GM23338 (cell line): Measurements from ENCODE around the gene HEXB. TPM values are rescaled to one million over a fixed set of nuclear protein-coding genes. Genes with fewer than 3 reads are reported as not detected.

ENCODE experiments used
- ATAC-seq: fragments of 200-7000 bp; cut with Tn5 transposase; 3 replicates; pipeline ENCODE4 v1.9.1; 2020
- DNase-seq: peaks from one replicate; pipeline ENCODE4 v3.0.0-alpha.2; 2015; ENCODE audit warnings: low spot score
- H2AFZ ChIP-seq: fragments of 200-600 bp; sonication (generic); 2 replicates; pipeline ENCODE4 v1.8.0; 2016; ENCODE audit warnings: antibody characterized with exemption, mild to moderate bottlenecking, moderate library complexity
- H3F3A ChIP-seq: fragments of 200-600 bp; sonication (generic); replicated peaks from 2 replicates; pipeline ENCODE4 v1.8.0; 2017; ENCODE audit warnings: antibody characterized with exemption, mixed run types, low read depth
- H3K27ac ChIP-seq: fragments of 200-600 bp; sonication (generic); 2 replicates; pipeline ENCODE4 v1.6.1; 2016; ENCODE audit warnings: low read depth
- H3K27me3 ChIP-seq: fragments of 200-600 bp; sonication (generic); 2 replicates; pipeline ENCODE4 v1.8.0; 2016; ENCODE audit warnings: mild to moderate bottlenecking, mixed run types, moderate library complexity; ENCODE audit not compliant: insufficient read depth
- H3K36me3 ChIP-seq: fragments of 200-600 bp; sonication (generic); 2 replicates; pipeline ENCODE4 v1.8.0; 2016; ENCODE audit warnings: mild to moderate bottlenecking; ENCODE audit not compliant: insufficient read depth
- H3K4me1 ChIP-seq: fragments of 200-600 bp; sonication (generic); 2 replicates; pipeline ENCODE4 v1.8.0; 2016; ENCODE audit warnings: mild to moderate bottlenecking, moderate library complexity; ENCODE audit not compliant: insufficient read depth
- H3K4me2 ChIP-seq: fragments of 200-600 bp; sonication (generic); 2 replicates; pipeline ENCODE4 v1.7.1; 2017; ENCODE audit warnings: mixed run types
- H3K4me3 ChIP-seq: fragments of 200-600 bp; sonication (generic); 2 replicates; pipeline ENCODE4 v1.6.1; 2016; ENCODE audit warnings: mixed run types
- H3K79me2 ChIP-seq: fragments of 200-600 bp; sonication (generic); replicated peaks from 2 replicates; pipeline ENCODE4 v1.8.0; 2017; ENCODE audit warnings: mild to moderate bottlenecking; ENCODE audit not compliant: insufficient read depth
- H3K9me2 ChIP-seq: fragments of 200-600 bp; sonication (generic); 2 replicates; pipeline ENCODE4 v1.8.0; 2017; ENCODE audit not compliant: insufficient read depth
- H4K20me1 ChIP-seq: fragments of 200-600 bp; sonication (generic); replicated peaks from 2 replicates; pipeline ENCODE4 v1.8.0; 2017; ENCODE audit warnings: mild to moderate bottlenecking; ENCODE audit not compliant: insufficient read depth
- H3K27ac Mint-ChIP-seq: 2 replicates; pipeline ENCODE4 v1.8.0; 2020; ENCODE audit warnings: inconsistent platforms, mild to moderate bottlenecking, moderate library complexity, mixed read lengths
- H3K27me3 Mint-ChIP-seq: 3 replicates; pipeline ENCODE4 v1.8.0; 2022; ENCODE audit warnings: low read depth, mild to moderate bottlenecking, moderate library complexity, mixed read lengths, inconsistent platforms; ENCODE audit not compliant: insufficient read depth, poor library complexity
- H3K36me3 Mint-ChIP-seq: 3 replicates; pipeline ENCODE4 v1.8.0; 2021; ENCODE audit warnings: low read depth, mild to moderate bottlenecking, inconsistent platforms, moderate library complexity, mixed read lengths
- H3K4me1 Mint-ChIP-seq: 3 replicates; pipeline ENCODE4 v1.8.0; 2020; ENCODE audit warnings: mild to moderate bottlenecking, inconsistent platforms, mixed read lengths
- H3K4me3 Mint-ChIP-seq: 3 replicates; pipeline ENCODE4 v1.8.0; 2021; ENCODE audit warnings: moderate library complexity, mild to moderate bottlenecking, inconsistent platforms, mixed read lengths
- H3K9me3 Mint-ChIP-seq: 3 replicates; pipeline ENCODE4 v1.8.0; 2020; ENCODE audit warnings: moderate library complexity, mild to moderate bottlenecking, inconsistent platforms, mixed read lengths
- ETS1 ChIP-seq: IDR thresholded peaks from 2 replicates; pipeline ENCODE4 v1.6.1; 2016; ENCODE audit warnings: antibody characterized with exemption
- EZH2 ChIP-seq: fragments of 200-600 bp; sonication (generic); IDR thresholded peaks from one replicate; pipeline ENCODE4 v1.8.0; 2017; ENCODE audit warnings: antibody characterized with exemption, mild to moderate bottlenecking, low read depth; ENCODE audit not compliant: unreplicated experiment
- JUNB ChIP-seq: IDR thresholded peaks from one replicate; pipeline ENCODE4 v1.6.1; 2016; ENCODE audit warnings: antibody characterized with exemption; ENCODE audit not compliant: unreplicated experiment
- NANOG ChIP-seq: IDR thresholded peaks from 2 replicates; pipeline ENCODE4 v1.6.1; 2016; ENCODE audit warnings: antibody characterized with exemption, borderline replicate concordance
- POLR2AphosphoS5 ChIP-seq: IDR thresholded peaks from 2 replicates; pipeline ENCODE4 v1.6.1; 2016; ENCODE audit warnings: antibody characterized with exemption, low read depth
- STAT1 ChIP-seq: IDR thresholded peaks from one replicate; pipeline ENCODE4 v1.6.1; 2016; ENCODE audit warnings: antibody characterized with exemption; ENCODE audit not compliant: unreplicated experiment
- ZNF331 ChIP-seq: fragments of 250-450 bp; sonication (Bioruptor Pico); IDR thresholded peaks from 2 replicates; pipeline ENCODE4 v1.5.0; 2020; ENCODE audit warnings: low read depth, mild to moderate bottlenecking, moderate library complexity
- polyA plus RNA-seq: library from polyadenylated mRNA; unstranded; fragments of >200 nt; fragmentation: Nextera tagmentation; extraction: Ambion mirVana; gene quantifications from 2 replicates; pipeline ENCODE4 v1.2.1, GENCODE V29; 2016
- total RNA-seq: library from RNA; depleted of rRNA; stranded (reverse); fragments of >200 nt; shearing (Covaris generic); gene quantifications from 2 replicates; pipeline ENCODE4 v1.2.3, GENCODE V29; 2014
- TF ChIP-seq, protein P1 (sequence below): fragments of 250-450 bp; sonication (Bioruptor Pico); IDR thresholded peaks from 2 replicates; pipeline ENCODE4 v1.5.0; 2020; ENCODE audit warnings: mild to moderate bottlenecking, moderate library complexity
- TF ChIP-seq, protein P2 (sequence below): IDR thresholded peaks from one replicate; pipeline ENCODE4 v1.6.1; 2018; ENCODE audit warnings: antibody characterized with exemption; ENCODE audit not compliant: unreplicated experiment

HEXB gene
- total and polyA plus RNA-seq, 2 experiments from 2014 or later: 49.2 to 70.8 TPM

DNA sequence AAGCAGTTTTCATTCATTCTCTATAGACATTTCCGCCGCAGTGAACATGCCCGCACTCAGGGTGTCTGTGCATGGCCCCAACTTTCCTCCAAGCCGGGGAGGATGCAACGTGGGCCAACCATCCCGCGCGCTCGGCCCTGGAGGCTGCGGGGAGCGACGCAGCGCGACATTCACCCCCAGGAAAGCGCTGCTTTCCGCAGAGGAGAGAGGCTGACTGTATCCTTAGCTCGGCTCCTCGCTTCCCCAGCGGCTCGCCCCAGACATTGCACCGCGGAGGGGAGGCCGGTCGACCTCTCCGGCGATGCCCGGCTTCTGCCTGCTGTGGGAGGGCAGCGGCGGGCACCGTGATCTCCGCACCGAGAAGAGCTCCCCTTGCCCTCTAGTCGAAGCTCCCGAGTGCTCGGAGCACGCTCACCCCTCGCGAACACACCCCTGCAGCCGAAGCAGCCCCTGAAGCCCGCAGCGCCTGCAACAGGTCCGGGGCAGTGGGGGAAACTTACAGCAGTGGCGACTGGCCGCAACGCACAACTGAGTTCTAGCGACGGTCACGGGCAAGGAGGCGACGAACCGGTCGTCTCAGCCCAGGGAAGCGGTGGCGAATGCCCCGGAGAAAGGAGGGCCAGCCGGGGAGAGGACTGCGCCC is 45.1 kb upstream of the HEXB start:
- H3K4me1 Mint-ChIP-seq: peaks cover 37% of the 10 kb centered on the region
- peaks cover 14% of the 10 kb centered on the region for H3K27me3 Mint-ChIP-seq
- peaks cover 29% of the 10 kb centered on the region for H4K20me1 ChIP-seq

More for the DNA sequence above, 45.1 kb upstream of the HEXB start:
- Histone ChIP-seq H2AFZ (peak overlapping the region; percentile 91), H3F3A (0 out of 2 replicates have a peak, but pooled peaks cover 6% of the 10 kb centered on the region), H3K4me3 (peak overlapping the region; percentile 99), H3K4me1 (peaks cover 28% of the 10 kb centered on the region), H3K4me2 (peak overlapping the region; percentile 99), H3K9me2 (no peaks in the 10 kb centered on the region), H3K36me3 (peaks cover 4% of the 10 kb centered on the region; the same call in 1 of the 2 replicates), H3K27me3 (peaks cover 43% of the 10 kb centered on the region), H3K79me2 (peaks cover 44% of the 10 kb centered on the region), H3K27ac (no peak overlapping the region)
- ATAC-seq: peak; percentile 66
- H3K36me3 Mint-ChIP-seq: peaks cover 13% of the 10 kb centered on the region
- DNase-seq: peak; percentile 73
- no peak overlapping the region for H3K27ac Mint-ChIP-seq
- TF ChIP-seq NANOG (no peak), ETS1 (no peak), JUNB (no peak), POLR2AphosphoS5 (no peak), STAT1 (no peak), EZH2 (no peak), ZNF331 (CRISPR knock-in tag) (no peak)
- TF ChIP-seq, protein P1, sequence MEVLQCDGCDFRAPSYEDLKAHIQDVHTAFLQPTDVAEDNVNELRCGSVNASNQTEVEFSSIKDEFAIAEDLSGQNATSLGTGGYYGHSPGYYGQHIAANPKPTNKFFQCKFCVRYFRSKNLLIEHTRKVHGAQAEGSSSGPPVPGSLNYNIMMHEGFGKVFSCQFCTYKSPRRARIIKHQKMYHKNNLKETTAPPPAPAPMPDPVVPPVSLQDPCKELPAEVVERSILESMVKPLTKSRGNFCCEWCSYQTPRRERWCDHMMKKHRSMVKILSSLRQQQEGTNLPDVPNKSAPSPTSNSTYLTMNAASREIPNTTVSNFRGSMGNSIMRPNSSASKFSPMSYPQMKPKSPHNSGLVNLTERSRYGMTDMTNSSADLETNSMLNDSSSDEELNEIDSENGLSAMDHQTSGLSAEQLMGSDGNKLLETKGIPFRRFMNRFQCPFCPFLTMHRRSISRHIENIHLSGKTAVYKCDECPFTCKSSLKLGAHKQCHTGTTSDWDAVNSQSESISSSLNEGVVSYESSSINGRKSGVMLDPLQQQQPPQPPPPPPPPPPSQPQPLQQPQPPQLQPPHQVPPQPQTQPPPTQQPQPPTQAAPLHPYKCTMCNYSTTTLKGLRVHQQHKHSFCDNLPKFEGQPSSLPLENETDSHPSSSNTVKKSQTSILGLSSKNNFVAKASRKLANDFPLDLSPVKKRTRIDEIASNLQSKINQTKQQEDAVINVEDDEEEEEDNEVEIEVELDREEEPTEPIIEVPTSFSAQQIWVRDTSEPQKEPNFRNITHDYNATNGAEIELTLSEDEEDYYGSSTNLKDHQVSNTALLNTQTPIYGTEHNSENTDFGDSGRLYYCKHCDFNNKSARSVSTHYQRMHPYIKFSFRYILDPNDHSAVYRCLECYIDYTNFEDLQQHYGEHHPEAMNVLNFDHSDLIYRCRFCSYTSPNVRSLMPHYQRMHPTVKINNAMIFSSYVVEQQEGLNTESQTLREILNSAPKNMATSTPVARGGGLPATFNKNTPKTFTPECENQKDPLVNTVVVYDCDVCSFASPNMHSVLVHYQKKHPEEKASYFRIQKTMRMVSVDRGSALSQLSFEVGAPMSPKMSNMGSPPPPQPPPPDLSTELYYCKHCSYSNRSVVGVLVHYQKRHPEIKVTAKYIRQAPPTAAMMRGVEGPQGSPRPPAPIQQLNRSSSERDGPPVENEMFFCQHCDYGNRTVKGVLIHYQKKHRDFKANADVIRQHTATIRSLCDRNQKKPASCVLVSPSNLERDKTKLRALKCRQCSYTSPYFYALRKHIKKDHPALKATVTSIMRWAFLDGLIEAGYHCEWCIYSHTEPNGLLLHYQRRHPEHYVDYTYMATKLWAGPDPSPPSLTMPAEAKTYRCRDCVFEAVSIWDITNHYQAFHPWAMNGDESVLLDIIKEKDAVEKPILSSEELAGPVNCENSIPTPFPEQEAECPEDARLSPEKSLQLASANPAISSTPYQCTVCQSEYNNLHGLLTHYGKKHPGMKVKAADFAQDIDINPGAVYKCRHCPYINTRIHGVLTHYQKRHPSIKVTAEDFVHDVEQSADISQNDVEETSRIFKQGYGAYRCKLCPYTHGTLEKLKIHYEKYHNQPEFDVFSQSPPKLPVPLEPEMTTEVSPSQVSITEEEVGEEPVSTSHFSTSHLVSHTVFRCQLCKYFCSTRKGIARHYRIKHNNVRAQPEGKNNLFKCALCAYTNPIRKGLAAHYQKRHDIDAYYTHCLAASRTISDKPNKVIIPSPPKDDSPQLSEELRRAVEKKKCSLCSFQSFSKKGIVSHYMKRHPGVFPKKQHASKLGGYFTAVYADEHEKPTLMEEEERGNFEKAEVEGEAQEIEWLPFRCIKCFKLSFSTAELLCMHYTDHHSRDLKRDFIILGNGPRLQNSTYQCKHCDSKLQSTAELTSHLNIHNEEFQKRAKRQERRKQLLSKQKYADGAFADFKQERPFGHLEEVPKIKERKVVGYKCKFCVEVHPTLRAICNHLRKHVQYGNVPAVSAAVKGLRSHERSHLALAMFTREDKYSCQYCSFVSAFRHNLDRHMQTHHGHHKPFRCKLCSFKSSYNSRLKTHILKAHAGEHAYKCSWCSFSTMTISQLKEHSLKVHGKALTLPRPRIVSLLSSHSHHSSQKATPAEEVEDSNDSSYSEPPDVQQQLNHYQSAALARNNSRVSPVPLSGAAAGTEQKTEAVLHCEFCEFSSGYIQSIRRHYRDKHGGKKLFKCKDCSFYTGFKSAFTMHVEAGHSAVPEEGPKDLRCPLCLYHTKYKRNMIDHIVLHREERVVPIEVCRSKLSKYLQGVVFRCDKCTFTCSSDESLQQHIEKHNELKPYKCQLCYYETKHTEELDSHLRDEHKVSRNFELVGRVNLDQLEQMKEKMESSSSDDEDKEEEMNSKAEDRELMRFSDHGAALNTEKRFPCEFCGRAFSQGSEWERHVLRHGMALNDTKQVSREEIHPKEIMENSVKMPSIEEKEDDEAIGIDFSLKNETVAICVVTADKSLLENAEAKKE (CRISPR knock-in tag): no peak
- TF ChIP-seq, protein P2, sequence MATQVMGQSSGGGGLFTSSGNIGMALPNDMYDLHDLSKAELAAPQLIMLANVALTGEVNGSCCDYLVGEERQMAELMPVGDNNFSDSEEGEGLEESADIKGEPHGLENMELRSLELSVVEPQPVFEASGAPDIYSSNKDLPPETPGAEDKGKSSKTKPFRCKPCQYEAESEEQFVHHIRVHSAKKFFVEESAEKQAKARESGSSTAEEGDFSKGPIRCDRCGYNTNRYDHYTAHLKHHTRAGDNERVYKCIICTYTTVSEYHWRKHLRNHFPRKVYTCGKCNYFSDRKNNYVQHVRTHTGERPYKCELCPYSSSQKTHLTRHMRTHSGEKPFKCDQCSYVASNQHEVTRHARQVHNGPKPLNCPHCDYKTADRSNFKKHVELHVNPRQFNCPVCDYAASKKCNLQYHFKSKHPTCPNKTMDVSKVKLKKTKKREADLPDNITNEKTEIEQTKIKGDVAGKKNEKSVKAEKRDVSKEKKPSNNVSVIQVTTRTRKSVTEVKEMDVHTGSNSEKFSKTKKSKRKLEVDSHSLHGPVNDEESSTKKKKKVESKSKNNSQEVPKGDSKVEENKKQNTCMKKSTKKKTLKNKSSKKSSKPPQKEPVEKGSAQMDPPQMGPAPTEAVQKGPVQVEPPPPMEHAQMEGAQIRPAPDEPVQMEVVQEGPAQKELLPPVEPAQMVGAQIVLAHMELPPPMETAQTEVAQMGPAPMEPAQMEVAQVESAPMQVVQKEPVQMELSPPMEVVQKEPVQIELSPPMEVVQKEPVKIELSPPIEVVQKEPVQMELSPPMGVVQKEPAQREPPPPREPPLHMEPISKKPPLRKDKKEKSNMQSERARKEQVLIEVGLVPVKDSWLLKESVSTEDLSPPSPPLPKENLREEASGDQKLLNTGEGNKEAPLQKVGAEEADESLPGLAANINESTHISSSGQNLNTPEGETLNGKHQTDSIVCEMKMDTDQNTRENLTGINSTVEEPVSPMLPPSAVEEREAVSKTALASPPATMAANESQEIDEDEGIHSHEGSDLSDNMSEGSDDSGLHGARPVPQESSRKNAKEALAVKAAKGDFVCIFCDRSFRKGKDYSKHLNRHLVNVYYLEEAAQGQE: no peak
- peak overlapping the region; percentile 95 for H3K4me3 Mint-ChIP-seq
- no peaks in the 10 kb centered on the region for H3K9me3 Mint-ChIP-seq
